H1 (cell line): ENCODE results near the gene AOPEP. TPM values are rescaled to one million over a fixed set of nuclear protein-coding genes. Genes with fewer than 3 reads are reported as not detected.

ENCODE experiments used
- CTCF ChIA-PET: fragments of 300-600 bp; sonication (Branson Sonifier 250); formaldehyde crosslinking; loops from one replicate; lab custom pipeline; 2021; ENCODE audit not compliant: partially characterized antibody; lab: Charles Lee
- POLR2A ChIA-PET: fragments of 300-600 bp; sonication (Branson Sonifier 250); formaldehyde crosslinking; loops from one replicate; lab custom pipeline; 2021; ENCODE audit warnings: inconsistent platforms; ENCODE audit not compliant: partially characterized antibody; lab: Charles Lee
- DNase-seq, 2 experiments: peaks; one replicate each; pipeline versions ENCODE4 v3.0.0 to v3.0.0-alpha.2; 2010 to 2022; ENCODE audit warnings: low spot score in 2 of 2, low read depth in 1 of 2, mixed read lengths in 1 of 2
- FAIRE-seq: peaks from 2 replicates; lab custom pipeline; 2011; peaks lifted over from hg19 to GRCh38; lab: Jason Lieb, UNC
- H2AFZ ChIP-seq: 2 replicates; pipeline ENCODE4 v1.8.1; 2012; ENCODE audit warnings: low read length, inconsistent platforms
- H2AK5ac ChIP-seq: 2 replicates; pipeline ENCODE4 v1.6.1; 2013; ENCODE audit warnings: low read depth, low read length
- H2BK120ac ChIP-seq: replicated peaks from 2 replicates; pipeline ENCODE3; 2013; ENCODE audit warnings: low read depth, low read length, inconsistent platforms
- H2BK12ac ChIP-seq: 2 replicates; pipeline ENCODE4 v1.6.1; 2013; ENCODE audit warnings: low read depth, low read length
- H2BK15ac ChIP-seq: 2 replicates; pipeline ENCODE4 v1.6.1; 2013; ENCODE audit warnings: low read length
- H2BK20ac ChIP-seq: 2 replicates; pipeline ENCODE4 v1.6.1; 2013; ENCODE audit warnings: low read length
- H2BK5ac ChIP-seq: 2 replicates; pipeline ENCODE4 v1.6.1; 2013; ENCODE audit warnings: low read depth, low read length
- H3K14ac ChIP-seq: 2 replicates; pipeline ENCODE4 v1.6.1; 2013; ENCODE audit warnings: inconsistent platforms; ENCODE audit not compliant: insufficient read length
- H3K18ac ChIP-seq: 2 replicates; pipeline ENCODE4 v1.6.1; 2013; ENCODE audit warnings: low read length; ENCODE audit errors: extremely low read depth
- H3K23ac ChIP-seq: 2 replicates; pipeline ENCODE4 v1.6.1; 2013; ENCODE audit warnings: inconsistent platforms; ENCODE audit not compliant: insufficient read length
- H3K23me2 ChIP-seq: 2 replicates; pipeline ENCODE4 v1.6.1; 2013; ENCODE audit warnings: low read depth, low read length
- H3K27ac ChIP-seq: 2 replicates; pipeline ENCODE4 v1.6.1; 2011; ENCODE audit warnings: low read depth, low read length, inconsistent platforms
- H3K27me3 ChIP-seq, 4 experiments: replicated peaks in 1 of 4; 1 replicate in 1 of 4; 2 replicates in 3 of 4; pipeline versions ENCODE4 v1.6.1 to v1.8.1; 2011 to 2013; ENCODE audit warnings: low read length in 3 of 4, mild to moderate bottlenecking in 3 of 4, inconsistent platforms in 2 of 4, mixed read lengths in 2 of 4, moderate library complexity in 1 of 4; ENCODE audit not compliant: control insufficient read depth in 3 of 4, insufficient read depth in 3 of 4; ENCODE audit errors: extremely low read depth in 1 of 4
- H3K36me3 ChIP-seq, 4 experiments: 2 replicates each; pipeline versions ENCODE4 v1.6.1 to v1.8.1; 2011 to 2013; ENCODE audit warnings: mild to moderate bottlenecking in 4 of 4, low read length in 3 of 4, moderate library complexity in 2 of 4, control low read depth in 1 of 4, inconsistent platforms in 1 of 4; ENCODE audit not compliant: insufficient read depth in 4 of 4, control insufficient read depth in 2 of 4
- H3K4ac ChIP-seq: replicated peaks from 2 replicates; pipeline ENCODE3; 2013; ENCODE audit warnings: low read length, low read depth, mixed read lengths, inconsistent platforms; ENCODE audit not compliant: insufficient read length
- H3K4me1 ChIP-seq, 4 experiments: replicated peaks in 1 of 4; 1 replicate in 1 of 4; 2 replicates in 3 of 4; pipeline versions ENCODE4 v1.6.1 to v1.8.1; 2011 to 2013; ENCODE audit warnings: low read length in 3 of 4, inconsistent platforms in 2 of 4, mixed read lengths in 1 of 4; ENCODE audit not compliant: insufficient read depth in 4 of 4, control insufficient read depth in 3 of 4
- H3K4me2 ChIP-seq, 2 experiments: 2 replicates each; pipeline versions ENCODE4 v1.6.1 to v1.8.1; 2011 to 2013; ENCODE audit warnings: low read depth in 2 of 2, low read length in 2 of 2, control low read depth in 1 of 2, inconsistent platforms in 1 of 2, mild to moderate bottlenecking in 1 of 2; ENCODE audit not compliant: insufficient read depth in 1 of 2
- H3K4me3 ChIP-seq, 4 experiments: fragments of 200-600, 300-600 bp in 1 of 4; sonication (generic), shearing (Covaris generic), sonication (Bioruptor Twin) in 1 of 4; 2 replicates each; pipeline versions ENCODE4 v1.5.1 to v1.8.1; 2011 to 2016; ENCODE audit warnings: low read length in 4 of 4, low read depth in 3 of 4, control low read depth in 2 of 4, inconsistent platforms in 2 of 4, mild to moderate bottlenecking in 2 of 4, mixed read lengths in 1 of 4, moderate library complexity in 1 of 4; ENCODE audit not compliant: insufficient read depth in 2 of 4; ENCODE audit errors: extremely low read depth in 1 of 4
- H3K56ac ChIP-seq: replicated peaks from 2 replicates; pipeline ENCODE3; 2013; ENCODE audit warnings: low read depth, mild to moderate bottlenecking, mixed read lengths, low read length, inconsistent platforms; ENCODE audit not compliant: insufficient read length
- H3K79me1 ChIP-seq: 2 replicates; pipeline ENCODE4 v1.6.1; 2013; ENCODE audit warnings: low read depth, low read length, control low read depth
- H3K79me2 ChIP-seq, 2 experiments: 2 replicates each; pipeline versions ENCODE4 v1.6.1 to v1.8.1; 2012 to 2013; ENCODE audit warnings: low read length in 2 of 2, mild to moderate bottlenecking in 2 of 2, inconsistent platforms in 1 of 2; ENCODE audit not compliant: insufficient read depth in 2 of 2, control insufficient read depth in 1 of 2
- H3K9ac ChIP-seq, 4 experiments: replicated peaks in 1 of 4; 1 replicate in 1 of 4; 2 replicates in 3 of 4; pipeline versions ENCODE4 v1.6.1 to v1.8.1; 2011 to 2013; ENCODE audit warnings: low read depth in 3 of 4, low read length in 3 of 4, control low read depth in 2 of 4, mild to moderate bottlenecking in 2 of 4, moderate library complexity in 2 of 4, inconsistent platforms in 1 of 4; ENCODE audit errors: extremely low read depth in 1 of 4
- H3K9me3 ChIP-seq, 2 experiments: 2 replicates each; pipeline versions ENCODE4 v1.6.1 to v1.8.1; 2012 to 2013; ENCODE audit warnings: mild to moderate bottlenecking in 2 of 2, moderate library complexity in 2 of 2, control low read depth in 1 of 2, inconsistent platforms in 1 of 2, low read depth in 1 of 2, low read length in 1 of 2, mixed read lengths in 1 of 2; ENCODE audit not compliant: insufficient read depth in 2 of 2
- H4K20me1 ChIP-seq, 2 experiments: replicated peaks in 1 of 2; 2 replicates each; pipeline versions ENCODE3 to v1.8.1; 2011 to 2013; ENCODE audit warnings: inconsistent platforms in 2 of 2, low read length in 2 of 2, mild to moderate bottlenecking in 1 of 2; ENCODE audit not compliant: insufficient read depth in 2 of 2, control insufficient read depth in 1 of 2
- H4K5ac ChIP-seq: 2 replicates; pipeline ENCODE4 v1.6.1; 2013; ENCODE audit warnings: low read length, low read depth, mixed read lengths, inconsistent platforms; ENCODE audit not compliant: insufficient read length
- H4K8ac ChIP-seq: 2 replicates; pipeline ENCODE4 v1.8.0; 2013; ENCODE audit warnings: mild to moderate bottlenecking, moderate library complexity, low read length, inconsistent platforms; ENCODE audit not compliant: insufficient read depth; ENCODE audit errors: extremely low read depth
- H4K91ac ChIP-seq: replicated peaks from 2 replicates; pipeline ENCODE3; 2013; ENCODE audit warnings: low read length, mixed read lengths, inconsistent platforms; ENCODE audit not compliant: insufficient read length
- CTCF ChIP-seq, 3 experiments: IDR thresholded peaks; 1 replicate in 2 of 3; 2 replicates in 1 of 3; pipeline versions ENCODE4 v1.5.1 to v1.6.1; 2011; ENCODE audit warnings: low read length in 3 of 3, mild to moderate bottlenecking in 3 of 3, inconsistent platforms in 2 of 3, low read depth in 1 of 3, moderate library complexity in 1 of 3; ENCODE audit not compliant: insufficient read depth in 1 of 3; ENCODE audit errors: control extremely low read depth in 1 of 3
- RAD21 ChIP-seq, 2 experiments: IDR thresholded peaks in 1 of 2; conservative IDR thresholded peaks in 1 of 2; 2 replicates each; pipeline ENCODE4 v1.6.1; 2011; ENCODE audit warnings: low read depth in 2 of 2, low read length in 2 of 2, improper control_type of control experiment in 1 of 2, inconsistent platforms in 1 of 2, mild to moderate bottlenecking in 1 of 2, moderate library complexity in 1 of 2
- WGBS, 2 experiments: shearing (Covaris generic) in 1 of 2; methylation state at CpG; one replicate each; pipeline versions ENCODE4 v1.1.6 to v1.1.7; 2013 to 2015; ENCODE audit warnings: low lambda C conversion rate in 2 of 2, mixed read lengths in 2 of 2, inconsistent platforms in 1 of 2, low coverage in 1 of 2, missing lambda C conversion rate in 1 of 2; ENCODE audit not compliant: insufficient replicate concordance in 2 of 2, insufficient coverage in 1 of 2, insufficient read length in 1 of 2; ENCODE audit errors: extremely low coverage in 1 of 2, missing lambda C conversion rate in 1 of 2; 5-methylcytosine and 5-hydroxymethylcytosine counted together
- polyA plus RNA-seq, 7 experiments: library from polyadenylated mRNA; depleted of rRNA in 3 of 7; stranded (reverse) in 5 of 7; unstranded in 2 of 7; fragments of >200 nt in 5 of 7; fragments of 200-250 nt in 2 of 7; gene quantifications; 1 replicate in 5 of 7; 2 replicates in 1 of 7; 4 replicates in 1 of 7; pipeline versions ENCODE4 v1.2.1 to v1.2.3, GENCODE V29; 2011 to 2013; ENCODE audit warnings: missing spikeins in 2 of 7, mixed read lengths in 2 of 7
- total RNA-seq: library from RNA; stranded (reverse); fragmentation: NEBNext Ultra II Directional; extraction: Animal tissue kit (Norgen Biotek cat#: 25700); gene quantifications from 2 replicates; pipeline ENCODE4 v1.2.1, GENCODE V29; 2021
- TF ChIP-seq, protein P1 (sequence below): IDR thresholded peaks from 2 replicates; pipeline ENCODE4 v1.6.1; 2011; ENCODE audit warnings: low read length, improper control_type of control experiment

The AOPEP gene
- total and polyA plus RNA-seq, 2 of the 8 experiments (the other 6 are each of a cell fraction or from before 2014, with no cell fraction given): 6.1 to 14.3 TPM

GRCh38 chr9:95087659-95088242 is 361.3 kb downstream of the AOPEP start:
- H3K18ac ChIP-seq: no peak overlapping the region
- H3K23me2 ChIP-seq: peaks cover 2% of the 10 kb centered on the region; the same call in 1 of the 2 replicates
- no peak overlapping the region for H3K56ac ChIP-seq
- H2AK5ac ChIP-seq: no peak overlapping the region
- no peaks in the 10 kb centered on the region for H3K9me3 ChIP-seq
- no peaks in the 10 kb centered on the region for H3K27me3 ChIP-seq
- no peak overlapping the region for H2BK20ac ChIP-seq
- H3K4me1 ChIP-seq: peaks cover 0 to 11% (median 7%) of the 10 kb centered on the region in 4 experiments; a peak in 6 of 7 replicates
- no peak overlapping the region for H3K4me3 ChIP-seq
- H3K27ac ChIP-seq: no peak overlapping the region
- TF ChIP-seq RAD21 (IDR thresholded peaks at IDR 0.05 in 1 of 2, conservative IDR thresholded peaks at IDR 0.05 in 1 of 2; ENCODE audit: low read depth in 2 of 2, low read length in 2 of 2) (peak; percentile 10 to 40; a peak in 3 of 4 replicates), CTCF (IDR thresholded peaks at IDR 0.05; ENCODE audit: control extremely low read depth in 1 of 3, insufficient read depth in 1 of 3, low read depth in 1 of 3, low read length in 3 of 3) (peak in 2 of 3 experiments; percentile 47 to 49; a peak in 3 of 4 replicates)
- TF ChIP-seq, protein P1, sequence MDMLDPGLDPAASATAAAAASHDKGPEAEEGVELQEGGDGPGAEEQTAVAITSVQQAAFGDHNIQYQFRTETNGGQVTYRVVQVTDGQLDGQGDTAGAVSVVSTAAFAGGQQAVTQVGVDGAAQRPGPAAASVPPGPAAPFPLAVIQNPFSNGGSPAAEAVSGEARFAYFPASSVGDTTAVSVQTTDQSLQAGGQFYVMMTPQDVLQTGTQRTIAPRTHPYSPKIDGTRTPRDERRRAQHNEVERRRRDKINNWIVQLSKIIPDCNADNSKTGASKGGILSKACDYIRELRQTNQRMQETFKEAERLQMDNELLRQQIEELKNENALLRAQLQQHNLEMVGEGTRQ: no peak
- H4K5ac ChIP-seq: no peak overlapping the region
- no peak overlapping the region for H4K91ac ChIP-seq
- ChIA-PET POLR2A (no interaction called here), CTCF (interaction anchor here (0.6 to 2.8 kb wide), 11 partner anchors 12 to 451 kb away, joined by 3 to 20 read pairs (median 3); no protein-coding TSS in a partner anchor)
- peaks cover 1 to 8% of the 10 kb centered on the region in 2 experiments for H4K20me1 ChIP-seq
- DNase-seq (no peak), FAIRE-seq (no peak)
- no peak overlapping the region for H3K9ac ChIP-seq
- H2BK15ac ChIP-seq: no peak overlapping the region
- H3K23ac ChIP-seq: no peak overlapping the region
- H3K79me1 ChIP-seq: no peaks in the 10 kb centered on the region
- H3K79me2 ChIP-seq: no peaks in the 10 kb centered on the region
- no peak overlapping the region for H4K8ac ChIP-seq
- H3K4me2 ChIP-seq: no peak overlapping the region
- H2AFZ ChIP-seq: no peak overlapping the region
- peaks cover 0 to 3% (median 1%) of the 10 kb centered on the region in 4 experiments; a peak in 2 of 8 replicates for H3K36me3 ChIP-seq
- H2BK120ac ChIP-seq: no peak overlapping the region
- no peak overlapping the region for H2BK5ac ChIP-seq
- no peak overlapping the region for H3K14ac ChIP-seq
- WGBS, 2 experiments: 87% methylated on average over 9 of the region's 9 CpGs; no CpG with 5 or more reads in 1 of the 2 experiments
- no peak overlapping the region for H2BK12ac ChIP-seq
- no peak overlapping the region for H3K4ac ChIP-seq
